Thymus (tissue), 11 donors: ENCODE data around the gene PKD1L1. TPM values are rescaled to one million over a fixed set of nuclear protein-coding genes. Genes with fewer than 3 reads are reported as not detected.
"Not testable (repeated sequence)": the region's sequence is repeated elsewhere in the genome, so short reads cannot be mapped to it uniquely, and the experiment has no call there.

Experiments
- DNase-seq, 9 donors: peaks; one replicate each; pipeline ENCODE4 v3.0.0-alpha.2; 2013; ENCODE audit warnings: low spot score in 9 of 9, low read depth in 6 of 9, missing footprints in 1 of 9
- H3K27ac ChIP-seq, 2 donors: one replicate each; pipeline ENCODE4 v1.5.1; 2013; ENCODE audit warnings: control low read depth in 1 of 2, low read depth in 1 of 2, low read length in 1 of 2, mild to moderate bottlenecking in 1 of 2, moderate library complexity in 1 of 2
- H3K27me3 ChIP-seq, 2 donors: one replicate each; pipeline ENCODE4 v1.5.1; 2013; ENCODE audit warnings: low read length in 1 of 2; ENCODE audit not compliant: control insufficient read depth in 2 of 2, insufficient read depth in 1 of 2
- H3K36me3 ChIP-seq, 2 donors: one replicate each; pipeline ENCODE4 v1.5.1; 2013; ENCODE audit warnings: low read length in 1 of 2, mild to moderate bottlenecking in 1 of 2, moderate library complexity in 1 of 2; ENCODE audit not compliant: control insufficient read depth in 2 of 2, insufficient read depth in 2 of 2
- H3K4me1 ChIP-seq, 2 donors: one replicate each; pipeline ENCODE4 v1.5.1; 2013; ENCODE audit warnings: low read length in 2 of 2; ENCODE audit not compliant: control insufficient read depth in 2 of 2, insufficient read depth in 2 of 2
- H3K4me3 ChIP-seq, 2 donors: one replicate each; pipeline ENCODE4 v1.5.1; 2013; ENCODE audit warnings: low read length in 2 of 2, control low read depth in 1 of 2, mild to moderate bottlenecking in 1 of 2
- H3K9me3 ChIP-seq, 2 donors: one replicate each; pipeline ENCODE4 v1.5.1; 2013; ENCODE audit warnings: low read length in 1 of 2, mild to moderate bottlenecking in 1 of 2; ENCODE audit not compliant: control insufficient read depth in 2 of 2, insufficient read depth in 1 of 2
- WGBS: extraction: QIAGEN DNeasy Blood & Tissue Kit; methylation state at CpG from one replicate; pipeline ENCODE4 v1.1.7; 2013; 5-methylcytosine and 5-hydroxymethylcytosine counted together
- polyA plus RNA-seq: library from polyadenylated mRNA; stranded (reverse); fragments of 200-250 nt; gene quantifications from one replicate; pipeline ENCODE4 v1.2.3, GENCODE V29; 2013
- total RNA-seq: library from RNA; stranded (reverse); fragments of 120-200 nt; gene quantifications from one replicate; pipeline ENCODE4 v1.2.4, GENCODE V29; 2013
- donor health status: healthy.

Gene PKD1L1
- total and polyA plus RNA-seq, 2 donors: 0.19 to 0.78 TPM

DNA sequence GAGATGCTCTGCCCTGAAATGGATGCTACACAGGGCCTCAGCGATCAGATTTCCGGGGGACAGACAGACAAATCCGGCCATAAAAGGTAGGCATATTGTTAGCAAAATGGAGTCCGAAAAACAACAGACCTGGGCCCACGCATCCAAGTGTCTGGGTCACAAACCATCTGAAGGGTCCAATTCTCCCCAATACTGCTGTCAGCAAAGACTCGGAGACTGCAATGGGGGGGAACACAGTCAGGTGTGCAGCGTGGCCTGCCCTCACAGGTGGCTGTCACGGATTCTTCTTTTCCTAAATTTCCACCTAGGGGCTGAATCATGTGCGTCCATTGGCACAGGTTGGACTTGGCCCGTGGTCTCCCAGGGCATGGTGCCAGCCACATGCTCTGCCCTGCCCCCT lies 12.9 kb downstream of the PKD1L1 start:
- Histone ChIP-seq H3K4me1 (peaks cover 0 to 17% of the 10 kb centered on the region in 2 donors), H3K4me3 (no peak overlapping the region), H3K9me3 (no peaks in the 10 kb centered on the region), H3K27me3 (no peaks in the 10 kb centered on the region), H3K36me3 (no peaks in the 10 kb centered on the region), H3K27ac (no peak overlapping the region)
- WGBS: 98% methylated on average over 10 of the region's 10 CpGs
- no peak for DNase-seq

DNA sequence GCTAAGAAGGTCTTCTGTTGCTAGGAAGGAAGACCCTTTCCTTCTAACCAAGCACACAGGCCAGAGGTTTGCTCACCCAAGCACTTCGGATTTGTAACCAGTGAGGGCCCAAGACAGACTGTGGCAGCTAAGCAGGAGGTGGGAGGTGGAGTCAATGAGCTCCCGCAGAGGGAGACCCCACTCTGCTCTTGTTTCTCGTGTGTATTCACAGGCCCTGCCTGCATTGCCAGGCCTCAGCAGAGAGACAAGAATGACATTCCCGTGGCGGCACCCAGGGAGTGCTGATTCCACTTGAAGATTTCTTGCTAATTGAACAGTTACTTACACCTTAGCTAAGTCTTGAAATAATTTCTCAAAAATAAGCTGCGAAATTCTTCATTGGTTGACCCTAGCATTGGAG lies 13.4 kb downstream of the PKD1L1 start:
- H3K27me3 ChIP-seq: no peaks in the 10 kb centered on the region
- no peak for DNase-seq
- no peak overlapping the region for H3K4me3 ChIP-seq
- no peak overlapping the region for H3K27ac ChIP-seq
- H3K4me1 ChIP-seq: peaks cover 0 to 17% of the 10 kb centered on the region in 2 donors
- no peaks in the 10 kb centered on the region for H3K9me3 ChIP-seq
- 96% methylated on average over 6 of the region's 6 CpGs for WGBS
- H3K36me3 ChIP-seq: no peaks in the 10 kb centered on the region

DNA sequence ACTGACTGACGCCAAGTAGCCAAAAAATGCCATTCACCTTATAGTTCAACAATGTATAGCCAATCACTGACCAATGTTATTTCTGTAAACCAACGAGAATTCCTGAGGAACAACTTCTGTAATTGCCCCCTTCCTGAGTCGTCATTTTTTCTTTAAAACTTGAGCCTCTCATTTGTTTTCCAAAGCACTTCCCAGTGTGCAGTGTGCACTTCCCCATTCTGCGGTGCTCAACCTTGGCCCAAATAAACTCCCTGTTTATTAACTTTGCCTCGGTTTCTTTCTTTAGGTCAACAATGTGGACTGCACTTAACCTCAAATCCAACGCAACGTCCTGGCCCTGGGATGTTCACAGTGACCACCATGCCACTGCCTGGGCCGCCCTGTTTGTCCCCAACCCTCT lies 15.1 kb downstream of the PKD1L1 start:
- peaks cover 0 to 12% of the 10 kb centered on the region in 2 donors for H3K4me1 ChIP-seq
- WGBS: 78% methylated on average over 8 of the region's 8 CpGs
- no peaks in the 10 kb centered on the region for H3K9me3 ChIP-seq
- H3K4me3 ChIP-seq: no peak overlapping the region
- H3K27me3 ChIP-seq: no peaks in the 10 kb centered on the region
- H3K27ac ChIP-seq: no peak overlapping the region
- no peak for DNase-seq
- no peaks in the 10 kb centered on the region for H3K36me3 ChIP-seq

DNA sequence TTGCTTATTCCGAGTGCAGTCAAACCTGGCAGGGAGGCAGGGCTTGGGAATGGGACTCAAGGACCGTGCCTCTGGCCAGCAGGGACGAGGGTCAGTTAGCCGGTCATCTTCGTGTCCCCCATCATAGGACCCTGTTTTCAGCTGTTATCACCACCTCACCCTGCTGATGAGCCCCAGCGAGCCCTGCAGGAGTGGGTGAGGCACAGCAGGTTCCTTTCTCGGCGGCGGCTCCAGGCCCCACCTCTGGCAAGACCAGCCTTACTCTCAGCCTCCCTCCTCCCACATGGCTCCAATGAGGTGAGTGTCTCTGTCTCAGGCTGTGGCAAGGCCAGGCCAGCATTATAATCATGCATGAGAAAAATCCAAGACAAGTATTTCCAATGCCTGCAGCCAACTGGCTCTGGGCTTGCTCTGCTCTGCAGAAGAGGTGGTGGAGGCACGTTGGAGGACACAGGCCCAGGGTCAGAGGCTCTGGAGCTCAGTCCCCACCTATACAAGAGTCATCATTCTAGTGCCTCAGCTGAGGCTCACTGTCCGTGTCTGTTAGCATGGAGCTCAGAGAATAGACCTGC lies 15.7 kb downstream of the PKD1L1 start:
- H3K4me1 ChIP-seq: peaks cover 0 to 7% of the 10 kb centered on the region in 2 donors
- no peaks in the 10 kb centered on the region for H3K36me3 ChIP-seq
- no peak for DNase-seq
- no peak overlapping the region for H3K27ac ChIP-seq
- no peaks in the 10 kb centered on the region for H3K9me3 ChIP-seq
- H3K27me3 ChIP-seq: no peaks in the 10 kb centered on the region
- H3K4me3 ChIP-seq: no peak overlapping the region
- WGBS: 92% methylated on average over 11 of the region's 11 CpGs

DNA sequence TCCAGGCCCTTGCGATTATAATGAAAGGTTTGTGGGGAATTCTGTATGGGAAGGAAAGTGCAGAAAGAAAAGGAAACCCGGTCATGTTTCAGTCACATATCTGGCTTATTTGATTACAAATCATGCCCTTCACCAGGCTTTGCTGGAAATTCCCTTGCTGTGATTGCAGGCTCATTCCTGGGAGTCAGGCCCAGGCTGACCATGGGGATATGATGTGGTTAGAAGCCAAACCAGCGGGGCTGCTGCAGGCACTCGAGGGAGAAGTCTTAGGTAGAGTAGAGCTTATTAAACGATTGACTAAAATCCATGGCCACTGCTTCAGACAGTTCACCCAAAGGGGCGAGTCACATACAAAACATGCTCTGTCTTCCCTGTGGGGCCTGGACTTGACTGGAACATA lies 16.2 kb downstream of the PKD1L1 start:
- Histone ChIP-seq H3K36me3 (no peaks in the 10 kb centered on the region), H3K9me3 (no peaks in the 10 kb centered on the region), H3K27ac (no peak overlapping the region), H3K4me1 (peaks cover 0 to 7% of the 10 kb centered on the region in 2 donors), H3K4me3 (no peak overlapping the region), H3K27me3 (no peaks in the 10 kb centered on the region)
- WGBS: 74% methylated on average over 6 of the region's 6 CpGs
- no peak for DNase-seq

DNA sequence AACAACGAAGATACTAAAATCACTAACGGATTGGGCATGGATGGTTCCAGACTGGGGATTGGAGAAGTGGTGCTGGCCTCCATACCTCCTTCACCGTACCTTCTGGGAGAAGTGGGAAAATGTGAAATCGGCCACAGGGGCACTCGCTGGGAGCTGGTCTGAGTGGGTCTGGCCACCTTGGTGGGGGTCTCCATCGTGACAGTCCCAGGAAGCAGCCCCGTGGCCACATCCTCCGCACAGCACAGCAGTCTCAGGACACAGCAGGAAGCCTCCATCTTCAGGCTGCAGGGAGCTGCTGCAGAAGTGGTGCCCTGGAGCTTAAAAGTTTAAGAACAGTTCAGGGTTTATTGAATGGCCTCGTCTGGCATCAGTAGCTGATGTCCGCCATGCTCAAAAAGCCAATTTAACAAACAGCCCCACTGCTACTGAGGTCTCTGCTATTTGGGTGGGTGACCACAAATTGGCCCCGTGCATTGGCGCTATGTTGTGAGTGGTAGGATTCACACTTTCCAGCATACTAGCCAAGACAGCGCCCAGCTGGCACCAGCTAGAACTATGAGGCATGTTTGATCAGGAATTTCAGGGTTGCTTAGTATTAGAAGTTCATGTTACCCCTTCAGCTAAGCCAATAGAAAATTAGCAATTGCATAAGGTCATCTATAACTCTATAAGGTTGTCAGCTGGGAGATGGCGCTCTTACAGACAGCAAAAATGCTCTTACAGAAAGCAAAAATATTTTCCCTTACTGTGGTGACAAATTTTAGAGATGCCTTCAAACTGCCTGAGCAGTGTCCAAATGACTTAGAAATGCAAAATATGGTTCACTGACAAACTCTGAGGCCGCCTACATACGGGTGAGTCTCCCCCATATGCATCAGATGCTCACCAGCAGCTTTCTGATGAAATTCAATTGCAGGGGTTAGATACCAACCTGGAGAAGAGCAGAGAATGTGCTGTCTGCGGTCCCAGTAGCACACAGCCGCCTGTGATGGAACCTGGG lies 17.0 kb downstream of the PKD1L1 start:
- Histone ChIP-seq H3K9me3 (no peaks in the 10 kb centered on the region), H3K4me3 (no peak overlapping the region), H3K27ac (no peak overlapping the region), H3K27me3 (no peaks in the 10 kb centered on the region), H3K36me3 (no peaks in the 10 kb centered on the region), H3K4me1 (peaks cover 0 to 7% of the 10 kb centered on the region in 2 donors)
- WGBS: 96% methylated on average over 18 of the region's 18 CpGs
- no peak for DNase-seq

DNA sequence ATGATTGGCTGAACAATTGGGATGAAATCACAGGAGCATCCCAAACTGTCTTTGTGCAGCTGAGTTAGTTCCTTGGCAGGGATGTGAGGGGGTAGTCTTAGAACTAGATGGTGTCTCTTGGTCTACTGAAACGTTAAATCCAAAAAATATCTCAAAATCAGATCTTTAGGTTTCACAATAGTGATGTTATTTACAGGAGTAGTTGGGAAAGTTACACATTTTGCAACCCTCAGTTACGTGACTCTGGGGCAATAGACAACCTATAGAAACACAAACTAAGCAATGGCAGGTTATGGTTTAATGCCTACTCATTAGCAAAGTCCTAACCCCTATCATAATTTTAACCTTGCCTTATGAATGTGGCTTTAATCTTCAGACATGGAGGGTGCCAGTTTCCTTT lies 24.0 kb downstream of the PKD1L1 start:
- H3K27me3 ChIP-seq: no peaks in the 10 kb centered on the region
- no peaks in the 10 kb centered on the region for H3K4me1 ChIP-seq
- 81% methylated on average over 2 of the region's 2 CpGs for WGBS
- no peak overlapping the region for H3K27ac ChIP-seq
- no peak for DNase-seq
- H3K9me3 ChIP-seq: no peaks in the 10 kb centered on the region
- H3K36me3 ChIP-seq: no peaks in the 10 kb centered on the region
- no peak overlapping the region for H3K4me3 ChIP-seq

DNA sequence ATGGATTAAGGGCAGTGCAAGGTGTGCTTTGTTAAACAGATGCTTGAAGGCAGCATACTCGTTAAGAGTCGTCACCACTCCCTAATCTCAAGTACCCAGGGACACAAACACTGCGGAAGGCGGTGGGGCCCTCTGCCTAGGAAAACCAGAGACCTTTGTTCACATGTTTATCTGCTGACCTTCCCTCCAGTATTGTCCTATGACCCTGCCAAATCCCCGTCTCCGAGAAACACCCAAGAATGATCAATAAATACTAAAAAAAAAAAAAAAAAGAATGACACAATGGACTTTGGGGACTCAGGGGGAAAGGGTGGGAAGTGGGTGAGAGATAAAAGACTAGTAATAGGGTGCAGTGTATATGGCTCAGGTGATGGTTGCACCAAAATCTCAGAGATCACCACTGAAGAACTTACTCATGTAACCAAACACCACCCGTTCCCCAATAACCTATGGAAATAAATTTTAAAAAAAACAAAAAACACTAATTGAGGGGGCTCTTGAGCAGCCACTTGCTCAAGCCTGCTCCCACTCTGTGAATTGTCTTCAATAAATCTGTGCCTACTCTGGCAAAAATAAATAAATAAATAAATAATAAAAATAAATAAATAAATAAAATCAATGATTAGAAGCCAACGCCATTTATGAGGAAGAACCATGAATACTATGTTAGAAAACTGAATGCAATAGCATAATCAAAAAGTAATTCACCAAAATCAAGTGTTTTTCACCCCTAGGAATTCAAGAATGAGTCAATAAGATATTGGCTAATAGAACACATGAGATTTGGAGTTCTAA lies 25.0 kb downstream of the PKD1L1 start:
- H3K36me3 ChIP-seq, H3K27me3 ChIP-seq, H3K27ac ChIP-seq, H3K9me3 ChIP-seq, DNase-seq, H3K4me1 ChIP-seq, H3K4me3 ChIP-seq: not testable (repeated sequence)
- 92% methylated on average over 8 of the region's 8 CpGs for WGBS

DNA sequence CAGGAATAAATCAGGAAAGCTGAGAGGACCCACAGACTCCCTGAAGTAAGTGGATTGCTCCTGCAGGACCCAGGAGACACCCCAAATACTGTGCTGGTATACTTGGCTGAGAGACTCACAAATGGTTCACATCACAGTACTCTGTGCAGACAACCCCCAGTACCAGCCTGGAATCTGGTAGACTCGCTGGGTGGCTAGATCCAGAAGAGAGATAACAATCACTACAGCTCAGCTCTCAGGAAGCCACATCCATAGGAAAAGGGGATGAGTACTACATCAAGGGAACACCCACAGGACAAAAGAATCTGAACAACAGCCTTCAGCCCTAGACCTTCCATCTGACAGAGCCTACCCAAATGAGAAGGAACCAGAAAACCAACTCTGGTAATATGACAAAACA lies 31.8 kb downstream of the PKD1L1 start:
- WGBS: 80% methylated on average over 1 of the region's 1 CpG
- not testable (repeated sequence) for H3K36me3 ChIP-seq, DNase-seq, H3K9me3 ChIP-seq, H3K27me3 ChIP-seq, H3K27ac ChIP-seq, H3K4me3 ChIP-seq, H3K4me1 ChIP-seq
